ENCODE data around the gene ERCC1. TPM values are rescaled to one million over a fixed set of nuclear protein-coding genes. Genes with fewer than 3 reads are reported as not detected.

Gene ERCC1
- polyA plus RNA-seq, 1 donor from 2014 or later, result 69.2 TPM

DNA sequence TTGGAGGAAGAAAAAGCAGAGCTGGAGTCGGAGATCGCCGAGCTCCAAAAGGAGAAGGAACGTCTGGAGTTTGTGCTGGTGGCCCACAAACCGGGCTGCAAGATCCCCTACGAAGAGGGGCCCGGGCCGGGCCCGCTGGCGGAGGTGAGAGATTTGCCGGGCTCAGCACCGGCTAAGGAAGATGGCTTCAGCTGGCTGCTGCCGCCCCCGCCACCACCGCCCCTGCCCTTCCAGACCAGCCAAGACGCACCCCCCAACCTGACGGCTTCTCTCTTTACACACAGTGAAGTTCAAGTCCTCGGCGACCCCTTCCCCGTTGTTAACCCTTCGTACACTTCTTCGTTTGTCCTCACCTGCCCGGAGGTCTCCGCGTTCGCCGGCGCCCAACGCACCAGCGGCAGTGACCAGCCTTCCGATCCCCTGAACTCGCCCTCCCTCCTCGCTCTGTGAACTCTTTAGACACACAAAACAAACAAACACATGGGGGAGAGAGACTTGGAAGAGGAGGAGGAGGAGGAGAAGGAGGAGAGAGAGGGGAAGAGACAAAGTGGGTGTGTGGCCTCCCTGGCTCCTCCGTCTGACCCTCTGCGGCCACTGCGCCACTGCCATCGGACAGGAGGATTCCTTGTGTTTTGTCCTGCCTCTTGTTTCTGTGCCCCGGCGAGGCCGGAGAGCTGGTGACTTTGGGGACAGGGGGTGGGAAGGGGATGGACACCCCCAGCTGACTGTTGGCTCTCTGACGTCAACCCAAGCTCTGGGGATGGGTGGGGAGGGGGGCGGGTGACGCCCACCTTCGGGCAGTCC is 49.0 kb upstream of the ERCC1 start:
- Histone ChIP-seq H3K36me3 (ENCODE audit: insufficient read depth, low read length) (no peaks in the 10 kb centered on the region), H3F3A (ENCODE audit: insufficient read depth, low read length, poor library complexity, severe bottlenecking) (no peaks in the 10 kb centered on the region), H2AFZ (ENCODE audit: low read depth, low read length) (no peak overlapping the region), H3K9ac (ENCODE audit: low read length) (no peak overlapping the region), H3K4me2 (ENCODE audit: low read length) (no peak overlapping the region), H4K20me1 (ENCODE audit: insufficient read depth) (no peaks in the 10 kb centered on the region), H3K79me2 (replicated peaks; ENCODE audit: insufficient read depth, low read length) (no peaks in the 10 kb centered on the region), H3K27ac (ENCODE audit: low read length) (no peak overlapping the region), H3K9me2 (ENCODE audit: insufficient read depth, low read length) (no peaks in the 10 kb centered on the region), H3K4me3 (ENCODE audit: low read length) (no peak overlapping the region), H3K9me3 (ENCODE audit: low read length) (no peaks in the 10 kb centered on the region), H3K27me3 (ENCODE audit: insufficient read depth, low read depth, low read length) (peaks cover 20% of the 10 kb centered on the region)
- TF ChIP-seq MXI1 (conservative IDR thresholded peaks at IDR 0.05; ENCODE audit: poor library complexity, severe bottlenecking) (no peak), TAF1 (IDR thresholded peaks at IDR 0.05; ENCODE audit: low read depth) (no peak), SMC3 (conservative IDR thresholded peaks at IDR 0.05; ENCODE audit: poor library complexity) (no peak), POLR2AphosphoS5 (IDR thresholded peaks at IDR 0.05) (no peak), EZH2 (IDR thresholded peaks at IDR 0.05; ENCODE audit: borderline replicate concordance, insufficient read depth, low read length, poor library complexity, severe bottlenecking) (no peak), EP300 (conservative IDR thresholded peaks at IDR 0.05; ENCODE audit: poor library complexity, severe bottlenecking) (no peak), RAD21 (conservative IDR thresholded peaks at IDR 0.05) (no peak)
- TF ChIP-seq, protein P1, sequence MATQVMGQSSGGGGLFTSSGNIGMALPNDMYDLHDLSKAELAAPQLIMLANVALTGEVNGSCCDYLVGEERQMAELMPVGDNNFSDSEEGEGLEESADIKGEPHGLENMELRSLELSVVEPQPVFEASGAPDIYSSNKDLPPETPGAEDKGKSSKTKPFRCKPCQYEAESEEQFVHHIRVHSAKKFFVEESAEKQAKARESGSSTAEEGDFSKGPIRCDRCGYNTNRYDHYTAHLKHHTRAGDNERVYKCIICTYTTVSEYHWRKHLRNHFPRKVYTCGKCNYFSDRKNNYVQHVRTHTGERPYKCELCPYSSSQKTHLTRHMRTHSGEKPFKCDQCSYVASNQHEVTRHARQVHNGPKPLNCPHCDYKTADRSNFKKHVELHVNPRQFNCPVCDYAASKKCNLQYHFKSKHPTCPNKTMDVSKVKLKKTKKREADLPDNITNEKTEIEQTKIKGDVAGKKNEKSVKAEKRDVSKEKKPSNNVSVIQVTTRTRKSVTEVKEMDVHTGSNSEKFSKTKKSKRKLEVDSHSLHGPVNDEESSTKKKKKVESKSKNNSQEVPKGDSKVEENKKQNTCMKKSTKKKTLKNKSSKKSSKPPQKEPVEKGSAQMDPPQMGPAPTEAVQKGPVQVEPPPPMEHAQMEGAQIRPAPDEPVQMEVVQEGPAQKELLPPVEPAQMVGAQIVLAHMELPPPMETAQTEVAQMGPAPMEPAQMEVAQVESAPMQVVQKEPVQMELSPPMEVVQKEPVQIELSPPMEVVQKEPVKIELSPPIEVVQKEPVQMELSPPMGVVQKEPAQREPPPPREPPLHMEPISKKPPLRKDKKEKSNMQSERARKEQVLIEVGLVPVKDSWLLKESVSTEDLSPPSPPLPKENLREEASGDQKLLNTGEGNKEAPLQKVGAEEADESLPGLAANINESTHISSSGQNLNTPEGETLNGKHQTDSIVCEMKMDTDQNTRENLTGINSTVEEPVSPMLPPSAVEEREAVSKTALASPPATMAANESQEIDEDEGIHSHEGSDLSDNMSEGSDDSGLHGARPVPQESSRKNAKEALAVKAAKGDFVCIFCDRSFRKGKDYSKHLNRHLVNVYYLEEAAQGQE (IDR thresholded peaks at IDR 0.05; ENCODE audit: borderline replicate concordance), result no peak
- TF ChIP-seq, protein P2, sequence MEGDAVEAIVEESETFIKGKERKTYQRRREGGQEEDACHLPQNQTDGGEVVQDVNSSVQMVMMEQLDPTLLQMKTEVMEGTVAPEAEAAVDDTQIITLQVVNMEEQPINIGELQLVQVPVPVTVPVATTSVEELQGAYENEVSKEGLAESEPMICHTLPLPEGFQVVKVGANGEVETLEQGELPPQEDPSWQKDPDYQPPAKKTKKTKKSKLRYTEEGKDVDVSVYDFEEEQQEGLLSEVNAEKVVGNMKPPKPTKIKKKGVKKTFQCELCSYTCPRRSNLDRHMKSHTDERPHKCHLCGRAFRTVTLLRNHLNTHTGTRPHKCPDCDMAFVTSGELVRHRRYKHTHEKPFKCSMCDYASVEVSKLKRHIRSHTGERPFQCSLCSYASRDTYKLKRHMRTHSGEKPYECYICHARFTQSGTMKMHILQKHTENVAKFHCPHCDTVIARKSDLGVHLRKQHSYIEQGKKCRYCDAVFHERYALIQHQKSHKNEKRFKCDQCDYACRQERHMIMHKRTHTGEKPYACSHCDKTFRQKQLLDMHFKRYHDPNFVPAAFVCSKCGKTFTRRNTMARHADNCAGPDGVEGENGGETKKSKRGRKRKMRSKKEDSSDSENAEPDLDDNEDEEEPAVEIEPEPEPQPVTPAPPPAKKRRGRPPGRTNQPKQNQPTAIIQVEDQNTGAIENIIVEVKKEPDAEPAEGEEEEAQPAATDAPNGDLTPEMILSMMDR (IDR thresholded peaks at IDR 0.05; ENCODE audit: poor library complexity, severe bottlenecking), result no peak

DNA sequence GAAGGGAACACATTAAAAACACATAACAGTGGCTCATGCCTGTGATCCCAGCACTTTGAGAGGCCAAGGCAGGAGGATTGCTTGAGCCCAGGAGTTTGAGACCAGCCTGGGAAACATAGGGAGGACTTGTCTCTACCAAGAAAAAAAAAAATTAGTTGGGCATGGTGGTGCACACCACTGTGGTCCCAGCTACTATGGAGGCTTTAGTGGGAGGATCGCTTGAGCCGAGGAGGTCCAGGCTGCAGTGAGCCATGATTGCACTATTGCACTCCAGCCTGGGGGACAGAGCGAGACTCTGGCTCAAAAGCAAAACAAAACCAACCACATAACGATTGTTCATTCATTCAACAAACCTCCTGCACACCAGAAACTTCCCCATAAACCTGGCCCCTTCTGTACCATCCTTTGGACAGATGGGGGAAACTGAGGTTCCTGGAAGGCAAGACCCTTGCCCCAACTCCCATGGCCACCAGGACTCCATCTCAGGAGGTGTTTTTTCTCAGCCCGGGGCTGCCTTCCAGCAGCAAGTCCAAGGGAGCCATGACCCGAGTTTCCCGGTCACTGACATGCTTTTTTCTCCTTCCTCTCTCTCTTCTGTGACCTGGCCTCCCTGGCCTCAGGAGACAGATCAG is 48.3 kb upstream of the ERCC1 start:
- H2AFZ ChIP-seq (ENCODE audit: low read depth, low read length), result no peak overlapping the region
- no peaks in the 10 kb centered on the region for H3K9me3 ChIP-seq (ENCODE audit: low read length)
- H3F3A ChIP-seq (ENCODE audit: insufficient read depth, low read length, poor library complexity, severe bottlenecking), result no peaks in the 10 kb centered on the region
- no peak overlapping the region for H3K27ac ChIP-seq (ENCODE audit: low read length)
- H3K4me3 ChIP-seq (ENCODE audit: low read length), result no peak overlapping the region
- H3K9ac ChIP-seq (ENCODE audit: low read length), result no peak overlapping the region
- H3K9me2 ChIP-seq (ENCODE audit: insufficient read depth, low read length), result no peaks in the 10 kb centered on the region
- no peak for TF ChIP-seq EP300 (conservative IDR thresholded peaks at IDR 0.05; ENCODE audit: poor library complexity, severe bottlenecking)
- TF ChIP-seq, protein P2 (IDR thresholded peaks at IDR 0.05; ENCODE audit: poor library complexity, severe bottlenecking), result no peak
- TF ChIP-seq EZH2 (IDR thresholded peaks at IDR 0.05; ENCODE audit: borderline replicate concordance, insufficient read depth, low read length, poor library complexity, severe bottlenecking), result no peak
- no peak for TF ChIP-seq SMC3 (conservative IDR thresholded peaks at IDR 0.05; ENCODE audit: poor library complexity)
- H3K79me2 ChIP-seq (replicated peaks; ENCODE audit: insufficient read depth, low read length), result no peaks in the 10 kb centered on the region
- H3K27me3 ChIP-seq (ENCODE audit: insufficient read depth, low read depth, low read length), result peaks cover 20% of the 10 kb centered on the region
- H3K4me2 ChIP-seq (ENCODE audit: low read length), result no peak overlapping the region
- no peaks in the 10 kb centered on the region for H3K36me3 ChIP-seq (ENCODE audit: insufficient read depth, low read length)
- no peaks in the 10 kb centered on the region for H4K20me1 ChIP-seq (ENCODE audit: insufficient read depth)

All from neural cell (in vitro differentiated cells).